Measurements from ENCODE around the gene DOCK9.

DNA sequence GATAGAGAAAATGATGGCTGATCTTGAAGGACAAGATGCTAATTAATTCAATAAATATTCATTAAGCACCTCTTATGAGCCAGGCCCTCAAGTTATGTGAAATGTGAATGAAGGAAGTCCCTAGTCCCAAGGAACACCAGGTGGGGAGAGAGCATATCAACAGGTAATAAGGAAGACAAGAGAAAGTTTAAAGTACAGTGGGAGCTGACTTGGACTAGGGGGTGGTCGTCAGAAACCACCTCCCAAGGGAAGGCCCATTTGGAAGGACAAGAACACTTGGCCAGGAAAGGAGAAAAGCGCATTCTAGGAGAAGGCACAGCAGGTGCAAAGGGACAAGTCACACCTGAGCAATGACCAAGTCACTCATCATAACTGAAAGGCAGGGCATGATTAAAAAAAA lies 72.7 kb downstream of the DOCK9 start:
- TF ChIP-seq, protein P1, sequence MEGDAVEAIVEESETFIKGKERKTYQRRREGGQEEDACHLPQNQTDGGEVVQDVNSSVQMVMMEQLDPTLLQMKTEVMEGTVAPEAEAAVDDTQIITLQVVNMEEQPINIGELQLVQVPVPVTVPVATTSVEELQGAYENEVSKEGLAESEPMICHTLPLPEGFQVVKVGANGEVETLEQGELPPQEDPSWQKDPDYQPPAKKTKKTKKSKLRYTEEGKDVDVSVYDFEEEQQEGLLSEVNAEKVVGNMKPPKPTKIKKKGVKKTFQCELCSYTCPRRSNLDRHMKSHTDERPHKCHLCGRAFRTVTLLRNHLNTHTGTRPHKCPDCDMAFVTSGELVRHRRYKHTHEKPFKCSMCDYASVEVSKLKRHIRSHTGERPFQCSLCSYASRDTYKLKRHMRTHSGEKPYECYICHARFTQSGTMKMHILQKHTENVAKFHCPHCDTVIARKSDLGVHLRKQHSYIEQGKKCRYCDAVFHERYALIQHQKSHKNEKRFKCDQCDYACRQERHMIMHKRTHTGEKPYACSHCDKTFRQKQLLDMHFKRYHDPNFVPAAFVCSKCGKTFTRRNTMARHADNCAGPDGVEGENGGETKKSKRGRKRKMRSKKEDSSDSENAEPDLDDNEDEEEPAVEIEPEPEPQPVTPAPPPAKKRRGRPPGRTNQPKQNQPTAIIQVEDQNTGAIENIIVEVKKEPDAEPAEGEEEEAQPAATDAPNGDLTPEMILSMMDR (IDR thresholded peaks at IDR 0.05) = no peak
- TF ChIP-seq POLR2A (IDR thresholded peaks at IDR 0.05) = no peak

Data from esophagus squamous epithelium (tissue), 4 donors.